ENCODE data around the gene NFKB2. TPM values are rescaled to one million over a fixed set of nuclear protein-coding genes. Genes with fewer than 3 reads are reported as not detected.

NFKB2 gene
- total and polyA plus RNA-seq, 12 donors = 9.9 to 40.0 (median 16.2) TPM

- 59 to 60% methylated on average over 4 of the region's 4 CpGs for WGBS, 2 donors
- H3K27ac ChIP-seq = peak overlapping the region in 1 of 10 donors; percentile 20
- DNase-seq = no peak
- intact Hi-C loops (cut with DNase I) = loop anchor here in 1 of 10 donors (10.0 kb wide), 1 partner anchor 200 kb away; no protein-coding TSS in a partner anchor
- H3K9me3 ChIP-seq = no peaks in the 10 kb centered on the region
- peaks cover 0 to 39% (median 25%) of the 10 kb centered on the region in 9 donors for H3K36me3 ChIP-seq
- H3K27me3 ChIP-seq = no peaks in the 10 kb centered on the region
- no peak overlapping the region for H3K4me3 ChIP-seq
- peaks cover 0 to 14% (median 0%) of the 10 kb centered on the region in 9 donors for H3K4me1 ChIP-seq
- TF ChIP-seq CTCF (IDR thresholded peaks at IDR 0.05) = no peak
- ATAC-seq = peak in 3 of 8 donors; percentile 15 to 70 (median 20)
Observed at GRCh38 chr10:102384606-102385429, 10.7 kb upstream of the NFKB2 start.

GRCh38 chr10:102389894-102390293 lies 5.6 kb upstream of the NFKB2 start:
- ATAC-seq = no peak
- intact Hi-C loops (cut with DNase I) = loop anchor here in 8 of 10 donors (5.0 to 10.0 kb wide), 5 partner anchors 65 to 195 kb away; partner anchors contain the start of gene C10orf95 (in 1 of the 8)
- peaks cover 0 to 27% (median 7%) of the 10 kb centered on the region in 9 donors for H3K4me1 ChIP-seq
- H3K9me3 ChIP-seq = no peaks in the 10 kb centered on the region
- WGBS, 2 donors = 90 to 95% methylated on average over 3 of the region's 3 CpGs
- TF ChIP-seq CTCF (IDR thresholded peaks at IDR 0.05) = no peak
- no peak overlapping the region for H3K27ac ChIP-seq
- H3K36me3 ChIP-seq = no peaks in the 10 kb centered on the region
- no peaks in the 10 kb centered on the region for H3K27me3 ChIP-seq
- H3K4me3 ChIP-seq = no peak overlapping the region
- no peak for DNase-seq

- no peak for DNase-seq
- Histone ChIP-seq H3K27me3 (no peaks in the 10 kb centered on the region), H3K27ac (no peak overlapping the region), H3K4me3 (no peak overlapping the region), H3K4me1 (peaks cover 0 to 30% (median 18%) of the 10 kb centered on the region in 9 donors), H3K9me3 (no peaks in the 10 kb centered on the region), H3K36me3 (peaks cover 0 to 11% (median 0%) of the 10 kb centered on the region in 9 donors)
- TF ChIP-seq CTCF (IDR thresholded peaks at IDR 0.05) = no peak
- ATAC-seq = no peak
- intact Hi-C loops (cut with DNase I) = loop anchor here in 7 of 10 donors (5.0 to 10.0 kb wide), 5 partner anchors 62 to 192 kb away; partner anchors contain the start of gene C10orf95 (in 1 of the 7)
- 89 to 90% methylated on average over 5 of the region's 5 CpGs for WGBS, 2 donors
Observed at GRCh38 chr10:102392306-102392705, 3.2 kb upstream of the NFKB2 start.

GRCh38 chr10:102393411-102394078 lies 2.0 kb upstream of the NFKB2 start:
- Histone ChIP-seq H3K4me1 (peaks cover 0 to 41% (median 18%) of the 10 kb centered on the region in 9 donors), H3K9me3 (no peaks in the 10 kb centered on the region), H3K36me3 (peaks cover 0 to 23% (median 0%) of the 10 kb centered on the region in 9 donors), H3K27ac (peak overlapping the region; percentile 91 to 98 (median 96)), H3K4me3 (peak overlapping the region; percentile 48 to 90 (median 69)), H3K27me3 (no peaks in the 10 kb centered on the region)
- DNase-seq = no peak
- intact Hi-C loops (cut with DNase I) = loop anchor here in 8 of 10 donors (2.0 to 10.0 kb wide), 9 partner anchors 29 to 191 kb away; partner anchors contain the start of gene C10orf95 (in 1 of the 8)
- WGBS, 2 donors = 33 to 36% methylated on average over 30 of the region's 30 CpGs
- peak in 4 of 9 donors; percentile 89 to 99 (median 96) for TF ChIP-seq CTCF (IDR thresholded peaks at IDR 0.05)
- no peak for ATAC-seq
